HepG2 (cell line): ENCODE results near the gene SLC25A27. TPM values are rescaled to one million over a fixed set of nuclear protein-coding genes. Genes with fewer than 3 reads are reported as not detected.
A peak's percentile ranks its signal among the peaks of the same experiment; 100 is the strongest.
"Not testable (repeated sequence)": the region's sequence is repeated elsewhere in the genome, so short reads cannot be mapped to it uniquely, and the experiment has no call there.

Source experiments
- ATAC-seq: fragments of 200-7000 bp; cut with Tn5 transposase; 3 replicates; pipeline ENCODE4 v1.9.1; 2020; ENCODE audit warnings: mild to moderate bottlenecking, moderate library complexity
- BruUV-seq: library from RNA; stranded (reverse); fragments of 400-500 nt; replicated peaks from 2 replicates; lab custom pipeline; 2021; lab: Mats Ljungman, UMichigan
- CTCF ChIA-PET: fragments of 300-600 bp; formaldehyde crosslinking; extraction: SDS; loops from one replicate; lab custom pipeline; 2021; ENCODE audit warnings: low total read pairs, inconsistent platforms, low intra/inter-chr PET ratio; lab: Yijun Ruan, JAX
- POLR2A ChIA-PET: fragments of 350-600 bp; sonication (Branson Sonifier 250); formaldehyde crosslinking; loops from one replicate; lab custom pipeline; 2020; ENCODE audit warnings: antibody characterized with exemption, inconsistent platforms; lab: Yijun Ruan, JAX
- DNase-seq: peaks from one replicate; pipeline ENCODE4 v3.0.0-alpha.2; 2015; ENCODE audit warnings: low spot score
- FAIRE-seq: peaks from 3 replicates; lab custom pipeline; 2011; peaks lifted over from hg19 to GRCh38; lab: Jason Lieb, UNC
- H2AFZ ChIP-seq: one replicate; pipeline ENCODE4 v1.6.1; 2011; ENCODE audit warnings: low read length, inconsistent platforms
- H3K27ac ChIP-seq: fragments of 300-600 bp; 3 replicates; pipeline ENCODE4 v1.8.0; 2011; ENCODE audit warnings: mixed run types, mild to moderate bottlenecking, mixed read lengths, low read length, inconsistent platforms; ENCODE audit not compliant: insufficient read depth; ENCODE audit errors: extremely low read length
- H3K27me3 ChIP-seq, 2 experiments: fragments of 200-600 bp in 1 of 2; 2 replicates in 1 of 2; 3 replicates in 1 of 2; pipeline versions ENCODE4 v1.6.0 to v1.8.0; 2011; ENCODE audit warnings: low read length in 2 of 2, mild to moderate bottlenecking in 2 of 2, moderate library complexity in 2 of 2, inconsistent platforms in 1 of 2; ENCODE audit not compliant: insufficient read depth in 2 of 2, control insufficient read depth in 1 of 2
- H3K36me3 ChIP-seq, 2 experiments: fragments of 200-600 bp in 1 of 2; replicated peaks in 1 of 2; 2 replicates in 1 of 2; 3 replicates in 1 of 2; pipeline versions ENCODE4 v1.5.1 to v1.8.0; 2011; ENCODE audit warnings: low read length in 2 of 2, inconsistent platforms in 1 of 2; ENCODE audit not compliant: insufficient read depth in 2 of 2, control insufficient read depth in 1 of 2
- H3K4me1 ChIP-seq: 2 replicates; pipeline ENCODE4 v1.5.1; 2012; ENCODE audit warnings: low read length, inconsistent platforms; ENCODE audit not compliant: insufficient read depth
- H3K4me2 ChIP-seq: 2 replicates; pipeline ENCODE4 v1.6.0; 2011; ENCODE audit warnings: low read depth, low read length, inconsistent platforms
- H3K4me3 ChIP-seq, 3 experiments: fragments of 200-600 bp in 1 of 3; sonication (generic), shearing (Covaris generic) in 1 of 3; replicated peaks in 1 of 3; 2 replicates each; pipeline ENCODE4 v1.5.1; 2011 to 2016; ENCODE audit warnings: low read length in 3 of 3, inconsistent platforms in 2 of 3, low read depth in 2 of 3, mild to moderate bottlenecking in 2 of 3, control low read depth in 1 of 3, mixed read lengths in 1 of 3; ENCODE audit not compliant: insufficient read depth in 1 of 3
- H3K79me2 ChIP-seq: one replicate; pipeline ENCODE4 v1.6.1; 2011; ENCODE audit warnings: low read length, inconsistent platforms; ENCODE audit not compliant: insufficient read depth
- H3K9ac ChIP-seq: 2 replicates; pipeline ENCODE4 v1.6.0; 2011; ENCODE audit warnings: mild to moderate bottlenecking, low read depth, low read length, inconsistent platforms; ENCODE audit not compliant: insufficient read depth
- H3K9me3 ChIP-seq: 2 replicates; pipeline ENCODE4 v1.5.1; 2012; ENCODE audit warnings: mild to moderate bottlenecking, low read length
- H4K20me1 ChIP-seq: 2 replicates; pipeline ENCODE4 v1.6.0; 2011; ENCODE audit warnings: inconsistent platforms, mild to moderate bottlenecking, low read length, moderate library complexity; ENCODE audit not compliant: insufficient read depth
- ADNP ChIP-seq: sonication (generic); formaldehyde crosslinking; IDR thresholded peaks from 2 replicates; pipeline ENCODE4 v1.4.0; 2020; ENCODE audit warnings: missing genetic modification reagents
- ARID3A ChIP-seq: IDR thresholded peaks from 2 replicates; pipeline ENCODE4 v1.6.1; 2012; ENCODE audit warnings: low read depth, low read length, improper control_type of control experiment
- ARID5B ChIP-seq: IDR thresholded peaks from 2 replicates; pipeline ENCODE4 v1.4.0; 2020; ENCODE audit warnings: mild to moderate bottlenecking, missing genetic modification reagents
- CEBPG ChIP-seq: IDR thresholded peaks from 2 replicates; pipeline ENCODE4 v1.6.1; 2016
- EP300 ChIP-seq, 3 experiments: sonication (generic) in 1 of 3; formaldehyde crosslinking in 1 of 3; IDR thresholded peaks; 2 replicates each; pipeline versions ENCODE4 v1.5.1 to v1.6.1; 2011 to 2020; ENCODE audit warnings: low read depth in 2 of 3, low read length in 2 of 3, borderline replicate concordance in 1 of 3, improper control_type of control experiment in 1 of 3, mild to moderate bottlenecking in 1 of 3, missing genetic modification reagents in 1 of 3, moderate library complexity in 1 of 3
- FOSL2 ChIP-seq: sonication (generic); formaldehyde crosslinking; IDR thresholded peaks from 2 replicates; pipeline ENCODE4 v1.4.0; 2020; ENCODE audit warnings: missing genetic modification reagents
- FOXA3 ChIP-seq: IDR thresholded peaks from 2 replicates; pipeline ENCODE4 v1.6.1; 2016; ENCODE audit warnings: missing genetic modification reagents, missing compliant biosample characterization
- GATAD2A ChIP-seq: IDR thresholded peaks from 2 replicates; pipeline ENCODE4 v1.6.1; 2016
- HHEX ChIP-seq: IDR thresholded peaks from 2 replicates; pipeline ENCODE4 v1.6.1; 2016; ENCODE audit warnings: control low read depth
- HMG20A ChIP-seq: IDR thresholded peaks from 2 replicates; pipeline ENCODE4 v1.6.1; 2016; ENCODE audit warnings: borderline replicate concordance
- STAG1 ChIP-seq: sonication (generic); formaldehyde crosslinking; IDR thresholded peaks from 2 replicates; pipeline ENCODE4 v1.4.0; 2020; ENCODE audit warnings: missing genetic modification reagents
- TCF7 ChIP-seq: sonication (generic); IDR thresholded peaks from 2 replicates; pipeline ENCODE4 v1.6.1; 2016; ENCODE audit warnings: antibody characterized with exemption, low read depth
- ZNF317 ChIP-seq: sonication (generic); formaldehyde crosslinking; IDR thresholded peaks from 2 replicates; pipeline ENCODE4 v1.5.0; 2020; ENCODE audit warnings: mild to moderate bottlenecking, missing genetic modification reagents
- WGBS: methylation state at CpG from one replicate; pipeline ENCODE4 v1.1.6; 2017; ENCODE audit warnings: low lambda C conversion rate; 5-methylcytosine and 5-hydroxymethylcytosine counted together
- in situ Hi-C: cut with HindIII; loops from 2 replicates; pipeline ENCODE4 v1.10.0; 2017; ENCODE audit warnings: low pct_unique_long_range_greater_than_20kb; ENCODE audit not compliant: extremely low pct_ligation_motif_present
- intact Hi-C: fragments of 100-400 bp; cut with micrococcal nuclease; formaldehyde crosslinking; loops from one replicate; pipeline ENCODE4 v1.10.0; 2022; ENCODE audit not compliant: unreplicated experiment
- polyA plus RNA-seq, 8 experiments: library from polyadenylated mRNA; depleted of rRNA in 3 of 8; stranded (reverse) in 7 of 8; unstranded in 1 of 8; fragments of >200 nt; fragmentation: Illumina TruSeq in 4 of 8; extraction: Trizol in 4 of 8; gene quantifications; 2 replicates each; pipeline versions ENCODE4 v1.2.1 to v1.2.3, GENCODE V29; 2011 to 2016; ENCODE audit warnings: low read depth in 4 of 8, missing spikeins in 1 of 8, mixed read lengths in 1 of 8; ENCODE audit not compliant: insufficient read depth in 1 of 8
- total RNA-seq, 5 experiments: library from RNA; depleted of rRNA; stranded (reverse); fragments of >200 nt; fragmentation: Illumina TruSeq; extraction: Trizol; gene quantifications; 2 replicates each; pipeline ENCODE4 v1.2.3, GENCODE V29; 2016; ENCODE audit warnings: low read depth in 1 of 5

SLC25A27 gene
- total and polyA plus RNA-seq, 2 of the 13 experiments (the other 11 are each of a cell fraction or from before 2014, with no cell fraction given) = 0.46 to 1.3 TPM

- H2AFZ ChIP-seq, H4K20me1 ChIP-seq, BruUV-seq, H3K9me3 ChIP-seq, H3K79me2 ChIP-seq, POLR2A ChIA-PET, H3K4me3 ChIP-seq, CTCF ChIA-PET, H3K9ac ChIP-seq, intact Hi-C loops, DNase-seq, H3K4me2 ChIP-seq, H3K36me3 ChIP-seq, FAIRE-seq, ATAC-seq, H3K27ac ChIP-seq, in situ Hi-C loops: not testable (repeated sequence)
- WGBS = 69% methylated on average over 3 of the region's 4 CpGs
- Histone ChIP-seq H3K4me1 (peaks cover 14% of the 10 kb centered on the region), H3K27me3 (peaks cover 0 to 14% of the 10 kb centered on the region in 2 experiments; a peak in 2 of 5 replicates)
These were observed 4.7 kb upstream of the SLC25A27 start for GRCh38 chr6:46648108-46648507.

- no TSS peak for BruUV-seq
- Histone ChIP-seq H3K4me1 (peaks cover 20% of the 10 kb centered on the region), H3K4me3 (no peak overlapping the region), H3K4me2 (no peak overlapping the region), H3K9ac (no peak overlapping the region), H3K36me3 (no peaks in the 10 kb centered on the region), H3K9me3 (no peaks in the 10 kb centered on the region), H2AFZ (no peak overlapping the region), H3K27me3 (peaks cover 0 to 23% of the 10 kb centered on the region in 2 experiments; a peak in 2 of 5 replicates), H3K27ac (no peak overlapping the region), H4K20me1 (no peaks in the 10 kb centered on the region), H3K79me2 (no peaks in the 10 kb centered on the region)
- ChIA-PET CTCF (no interaction called here), POLR2A (no interaction called here)
- no peak for FAIRE-seq
- in situ Hi-C loops (no loop called here), intact Hi-C loops (no loop called here)
- 3% methylated on average over 5 of the region's 5 CpGs for WGBS
- DNase-seq = peak; percentile 58
- ATAC-seq = no peak
- TF ChIP-seq TCF7 (peak; percentile 77), ARID3A (peak; percentile 33; the same call in 1 of the 2 replicates), FOXA3 (peak; percentile 39; the same call in 1 of the 2 replicates), CEBPG (0 out of 2 replicates have a peak, but pooled peaks have one; percentile 8), FOSL2 (peak; percentile 91), ADNP (CRISPR knock-in tag) (no peak), STAG1 (CRISPR knock-in tag) (no peak), GATAD2A (CRISPR knock-in tag) (0 out of 2 replicates have a peak, but pooled peaks have one; percentile 44), HHEX (CRISPR knock-in tag) (0 out of 2 replicates have a peak, but pooled peaks have one; percentile 25), ZNF317 (no peak), HMG20A (CRISPR knock-in tag) (peak; percentile 42; the same call in 1 of the 2 replicates), EP300 (IDR thresholded peaks at IDR 0.05; ENCODE audit: low read depth in 2 of 2, low read length in 2 of 2) (0 out of 4 replicates have a peak, but pooled peaks of 1 of the 2 experiments have one; percentile 27), EP300 (CRISPR knock-in tag; IDR thresholded peaks at IDR 0.05; ENCODE audit: borderline replicate concordance) (no peak), ARID5B (CRISPR knock-in tag) (peak; percentile 46; the same call in 1 of the 2 replicates)
These were observed 3.8 kb upstream of the SLC25A27 start for GRCh38 chr6:46648869-46649492.
